Omental fat pad (tissue), 4 donors: ENCODE results near the gene DIP2C. TPM values are rescaled to one million over a fixed set of nuclear protein-coding genes. Genes with fewer than 3 reads are reported as not detected.
A peak's percentile ranks its signal among the peaks of the same experiment; 100 is the strongest.
"Not testable (repeated sequence)": the region's sequence is repeated elsewhere in the genome, so short reads cannot be mapped to it uniquely, and the experiment has no call there.

Experiments used
- ATAC-seq: fragments of 150-250 bp; one replicate; pipeline ENCODE4 v1.9.1; 2016; ENCODE audit warnings: mild to moderate bottlenecking, moderate library complexity; ENCODE audit not compliant: low FRiP score
- DNase-seq: peaks from one replicate; pipeline ENCODE4 v3.0.0-alpha.2; 2019; ENCODE audit warnings: low spot score
- CTCF ChIP-seq, 3 donors: fragments of 450-650 bp; IDR thresholded peaks; one replicate each; pipeline ENCODE4 v1.5.1; 2016 to 2017; ENCODE audit warnings: antibody characterized with exemption in 3 of 3, mild to moderate bottlenecking in 3 of 3, moderate library complexity in 2 of 3
- total RNA-seq, 4 donors: library from RNA; depleted of rRNA; stranded (reverse); fragments of >200 nt; gene quantifications; one replicate each; pipeline ENCODE4 v1.1.0, GENCODE V29; 2016

Gene DIP2C
- total RNA-seq, 4 donors from 2014 or later = 19.7 to 56.5 (median 31.1) TPM

- DNase-seq (no peak), ATAC-seq (peak; percentile 87)
- TF ChIP-seq CTCF (IDR thresholded peaks at IDR 0.05) = no peak
Observed at GRCh38 chr10:683448-684071, 5.9 kb downstream of the DIP2C start.

- DNase-seq (no peak), ATAC-seq (no peak)
- TF ChIP-seq CTCF (IDR thresholded peaks at IDR 0.05) = no peak
Observed at GRCh38 chr10:682931-683447, 6.5 kb downstream of the DIP2C start.

- DNase-seq = no peak
- ATAC-seq = no peak
- no peak for TF ChIP-seq CTCF (IDR thresholded peaks at IDR 0.05)
Observed at GRCh38 chr10:681670-682318, 7.7 kb downstream of the DIP2C start.

GRCh38 chr10:680745-681144 lies 8.7 kb downstream of the DIP2C start:
- no peak for DNase-seq
- ATAC-seq = no peak
- TF ChIP-seq CTCF (IDR thresholded peaks at IDR 0.05) = no peak

- ATAC-seq (no peak), DNase-seq (no peak)
- no peak for TF ChIP-seq CTCF (IDR thresholded peaks at IDR 0.05)
Observed at GRCh38 chr10:680146-680545, 9.3 kb downstream of the DIP2C start.

GRCh38 chr10:679556-679955 lies 9.9 kb downstream of the DIP2C start:
- ATAC-seq (no peak), DNase-seq (no peak)
- TF ChIP-seq CTCF (IDR thresholded peaks at IDR 0.05) = no peak

- not testable (repeated sequence) for DNase-seq, ATAC-seq
Observed at GRCh38 chr10:678662-679005, 10.8 kb downstream of the DIP2C start.
